Measurements from ENCODE around the gene CHL1. TPM values are rescaled to one million over a fixed set of nuclear protein-coding genes. Genes with fewer than 3 reads are reported as not detected.

The CHL1 gene
- total and polyA plus RNA-seq, 12 donors: 0.55 to 28.8 (median 2.2) TPM

DNA sequence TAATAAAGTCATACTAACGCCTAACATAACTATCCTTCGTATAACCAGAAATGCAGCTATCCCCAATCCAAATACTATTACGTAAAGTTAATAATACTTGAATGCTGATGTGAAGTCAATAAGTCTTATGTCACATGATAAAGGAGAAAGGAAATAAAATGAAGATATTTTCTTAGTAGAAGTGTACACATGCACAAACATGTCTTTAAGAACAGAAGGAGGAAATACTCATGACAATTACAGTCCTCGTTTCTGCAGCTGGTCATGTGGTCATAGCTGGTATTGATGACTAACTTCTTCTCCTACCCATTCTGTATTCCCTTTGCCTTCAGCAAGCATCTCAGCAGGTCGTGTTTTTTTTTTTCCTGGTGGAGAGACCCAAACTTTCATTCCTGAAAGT lies 244.3 kb downstream of the CHL1 start:
- Histone ChIP-seq H3K36me3 (no peaks in the 10 kb centered on the region), H3K9me3 (peaks cover 0 to 11% (median 0%) of the 10 kb centered on the region in 11 donors), H3K4me1 (no peaks in the 10 kb centered on the region), H3K27me3 (no peaks in the 10 kb centered on the region), H3K4me3 (no peak overlapping the region), H3K27ac (no peak overlapping the region)
- no peak for TF ChIP-seq CTCF (IDR thresholded peaks at IDR 0.05)
- whole genome bisulfite sequencing, 2 donors: 72 to 76% methylated on average over 5 of the region's 5 CpGs
- ATAC-seq (no peak), DNase-seq (no peak)
- intact Hi-C loops (cut with DNase I): no loop called here

- no peaks in the 10 kb centered on the region for H3K27me3 ChIP-seq
- H3K27ac ChIP-seq: no peak overlapping the region
- no peak overlapping the region for H3K4me3 ChIP-seq
- intact Hi-C loops (cut with DNase I): no loop called here
- WGBS, 2 donors: 81 to 88% methylated on average over 2 of the region's 2 CpGs
- peaks cover 0 to 11% (median 0%) of the 10 kb centered on the region in 11 donors for H3K9me3 ChIP-seq
- DNase-seq (no peak), ATAC-seq (no peak)
- H3K4me1 ChIP-seq: no peaks in the 10 kb centered on the region
- no peak for TF ChIP-seq CTCF (IDR thresholded peaks at IDR 0.05)
- no peaks in the 10 kb centered on the region for H3K36me3 ChIP-seq
These were observed 249.4 kb downstream of the CHL1 start for GRCh38 chr3:445960-446359.

- Histone ChIP-seq H3K27me3 (no peaks in the 10 kb centered on the region), H3K36me3 (no peaks in the 10 kb centered on the region), H3K9me3 (peaks cover 0 to 11% (median 0%) of the 10 kb centered on the region in 11 donors), H3K4me3 (no peak overlapping the region), H3K27ac (no peak overlapping the region), H3K4me1 (no peaks in the 10 kb centered on the region)
- intact Hi-C loops (cut with DNase I): no loop called here
- ATAC-seq (no peak), DNase-seq (no peak)
- WGBS, 2 donors: 89 to 94% methylated on average over 5 of the region's 5 CpGs
- no peak for TF ChIP-seq CTCF (IDR thresholded peaks at IDR 0.05)
These were observed 251.1 kb downstream of the CHL1 start for GRCh38 chr3:447671-448070.

DNA sequence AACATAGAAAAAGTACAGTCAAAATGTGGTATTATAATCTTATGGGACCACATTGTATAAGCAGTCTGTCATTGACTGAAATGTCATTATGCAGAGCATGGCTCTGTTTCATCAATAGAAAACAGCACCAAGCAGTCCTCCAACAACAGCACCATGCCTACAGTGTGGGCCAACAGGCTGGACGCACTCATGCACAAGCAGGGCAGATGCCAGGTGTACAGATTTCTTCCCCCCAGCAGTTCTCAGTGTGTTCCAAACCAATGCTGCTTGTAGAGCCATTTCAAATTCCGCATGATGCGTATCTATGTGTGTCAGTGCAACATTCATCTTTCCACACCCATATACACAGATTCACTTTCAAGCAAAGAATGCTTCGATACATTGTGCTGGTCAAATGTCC lies 253.1 kb downstream of the CHL1 start:
- Histone ChIP-seq H3K9me3 (peaks cover 0 to 5% (median 0%) of the 10 kb centered on the region in 11 donors), H3K27ac (no peak overlapping the region), H3K27me3 (no peaks in the 10 kb centered on the region), H3K4me1 (no peaks in the 10 kb centered on the region), H3K4me3 (no peak overlapping the region), H3K36me3 (no peaks in the 10 kb centered on the region)
- DNase-seq (no peak), ATAC-seq (no peak)
- intact Hi-C loops (cut with DNase I): no loop called here
- WGBS, 2 donors: 87 to 91% methylated on average over 4 of the region's 4 CpGs
- no peak for TF ChIP-seq CTCF (IDR thresholded peaks at IDR 0.05)
